ENCODE measurements around the gene TOMM22. TPM values are rescaled to one million over a fixed set of nuclear protein-coding genes. Genes with fewer than 3 reads are reported as not detected.

Gene TOMM22
- total RNA-seq = 10 to 100 TPM; 25.7 to 36.8 (median 32.2) TPM

- Histone ChIP-seq H3K27me3 (no peaks in the 10 kb centered on the region), H3K36me3 (peaks cover 26 to 37% (median 37%) of the 10 kb centered on the region in 4 donors), H3K4me1 (peaks cover 18 to 22% (median 20%) of the 10 kb centered on the region in 4 donors), H3K27ac (replicated peaks in 1 of 4) (peak within 1 kb of the TSS; percentile 73 to 80 (median 78)), H3K4me3 (peak within 1 kb of the TSS; percentile 85 to 99 (median 97)), H3K9me3 (no peaks in the 10 kb centered on the region)
- intact Hi-C loops (cut with DNase I) = no loop called here
- DNase-seq (ENCODE audit: extremely low spot score) = peak; percentile 96
- WGBS = under 1% methylated on average over 9 of the region's 60 CpGs
- no peak for TF ChIP-seq POLR2A (IDR thresholded peaks at IDR 0.05; ENCODE audit: low read depth)
- TF ChIP-seq, protein P1, sequence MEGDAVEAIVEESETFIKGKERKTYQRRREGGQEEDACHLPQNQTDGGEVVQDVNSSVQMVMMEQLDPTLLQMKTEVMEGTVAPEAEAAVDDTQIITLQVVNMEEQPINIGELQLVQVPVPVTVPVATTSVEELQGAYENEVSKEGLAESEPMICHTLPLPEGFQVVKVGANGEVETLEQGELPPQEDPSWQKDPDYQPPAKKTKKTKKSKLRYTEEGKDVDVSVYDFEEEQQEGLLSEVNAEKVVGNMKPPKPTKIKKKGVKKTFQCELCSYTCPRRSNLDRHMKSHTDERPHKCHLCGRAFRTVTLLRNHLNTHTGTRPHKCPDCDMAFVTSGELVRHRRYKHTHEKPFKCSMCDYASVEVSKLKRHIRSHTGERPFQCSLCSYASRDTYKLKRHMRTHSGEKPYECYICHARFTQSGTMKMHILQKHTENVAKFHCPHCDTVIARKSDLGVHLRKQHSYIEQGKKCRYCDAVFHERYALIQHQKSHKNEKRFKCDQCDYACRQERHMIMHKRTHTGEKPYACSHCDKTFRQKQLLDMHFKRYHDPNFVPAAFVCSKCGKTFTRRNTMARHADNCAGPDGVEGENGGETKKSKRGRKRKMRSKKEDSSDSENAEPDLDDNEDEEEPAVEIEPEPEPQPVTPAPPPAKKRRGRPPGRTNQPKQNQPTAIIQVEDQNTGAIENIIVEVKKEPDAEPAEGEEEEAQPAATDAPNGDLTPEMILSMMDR (IDR thresholded peaks at IDR 0.05) = peak; percentile 59 to 85 (median 84)
- TF ChIP-seq POLR2AphosphoS5 (IDR thresholded peaks at IDR 0.05) = peak; percentile 80 to 97
- no peak for TF ChIP-seq EP300 (IDR thresholded peaks at IDR 0.05)
These were observed at the start of gene TOMM22 for GRCh38 chr22:38681582-38682335. TSS of gene TOMM22 (plus strand) at chr22:38681957. CDS start at chr22:38681979, 22 bp downstream.

DNA sequence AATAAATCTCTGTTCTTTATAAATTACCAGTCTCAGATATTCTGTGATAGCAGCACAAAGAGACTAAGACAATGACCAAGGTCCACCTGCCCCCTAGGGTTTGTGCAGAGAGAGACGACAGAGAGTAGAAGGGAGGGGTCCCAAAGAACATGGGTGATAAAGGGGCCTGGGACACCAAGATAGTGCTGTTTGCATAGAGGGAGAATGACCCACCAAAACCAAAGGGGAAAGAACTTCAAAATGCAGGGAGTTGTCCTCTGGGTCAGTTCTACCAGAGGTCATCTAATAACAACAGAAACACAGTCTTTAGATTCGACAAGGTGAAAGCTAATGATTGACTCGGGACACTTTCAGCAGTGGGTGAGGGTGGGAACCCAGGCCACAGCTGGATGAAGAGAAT, 49.2 kb upstream of the TOMM22 start:
- H3K27me3 ChIP-seq = no peaks in the 10 kb centered on the region
- peaks cover 0 to 10% (median 3%) of the 10 kb centered on the region in 4 donors for H3K36me3 ChIP-seq
- H3K9me3 ChIP-seq = no peaks in the 10 kb centered on the region
- no peak overlapping the region for H3K27ac ChIP-seq (replicated peaks in 1 of 4)
- WGBS = 83% methylated on average over 3 of the region's 3 CpGs
- H3K4me1 ChIP-seq = no peaks in the 10 kb centered on the region
- no peak overlapping the region for H3K4me3 ChIP-seq
- no peak for TF ChIP-seq EP300 (IDR thresholded peaks at IDR 0.05)
- TF ChIP-seq, protein P1 (IDR thresholded peaks at IDR 0.05) = no peak
- TF ChIP-seq POLR2AphosphoS5 (IDR thresholded peaks at IDR 0.05) = no peak
- TF ChIP-seq POLR2A (IDR thresholded peaks at IDR 0.05; ENCODE audit: low read depth) = no peak
- DNase-seq (ENCODE audit: extremely low spot score) = no peak
- intact Hi-C loops (cut with DNase I) = no loop called here

DNA sequence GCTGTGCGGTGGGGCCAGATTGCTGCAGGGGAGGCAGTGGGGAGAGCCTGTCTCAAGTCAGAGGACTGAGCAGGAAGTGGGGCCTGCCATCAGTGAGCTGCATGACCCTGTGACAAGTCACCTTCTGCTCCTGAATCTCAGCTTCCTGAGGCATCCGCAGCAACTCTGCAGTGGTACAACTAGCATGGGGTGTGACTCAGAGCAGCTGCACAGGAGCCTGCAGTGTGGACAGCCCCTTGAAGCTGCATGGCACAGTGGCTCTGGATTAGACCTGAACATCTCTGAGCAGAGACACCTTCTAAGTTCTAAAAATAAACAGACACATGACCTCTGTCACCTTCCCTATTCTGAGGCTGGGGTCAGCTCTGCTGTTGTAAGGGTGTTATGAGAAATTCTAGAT, 43.5 kb upstream of the TOMM22 start:
- Histone ChIP-seq H3K27me3 (no peaks in the 10 kb centered on the region), H3K36me3 (peaks cover 0 to 10% (median 5%) of the 10 kb centered on the region in 4 donors), H3K4me1 (no peaks in the 10 kb centered on the region), H3K27ac (replicated peaks in 1 of 4) (no peak overlapping the region), H3K9me3 (no peaks in the 10 kb centered on the region), H3K4me3 (no peak overlapping the region)
- WGBS = 60% methylated on average over 2 of the region's 2 CpGs
- intact Hi-C loops (cut with DNase I) = no loop called here
- DNase-seq (ENCODE audit: extremely low spot score) = no peak
- TF ChIP-seq EP300 (IDR thresholded peaks at IDR 0.05) (no peak), POLR2A (IDR thresholded peaks at IDR 0.05; ENCODE audit: low read depth) (no peak), POLR2AphosphoS5 (IDR thresholded peaks at IDR 0.05) (no peak)
- TF ChIP-seq, protein P1 (IDR thresholded peaks at IDR 0.05) = no peak

DNA sequence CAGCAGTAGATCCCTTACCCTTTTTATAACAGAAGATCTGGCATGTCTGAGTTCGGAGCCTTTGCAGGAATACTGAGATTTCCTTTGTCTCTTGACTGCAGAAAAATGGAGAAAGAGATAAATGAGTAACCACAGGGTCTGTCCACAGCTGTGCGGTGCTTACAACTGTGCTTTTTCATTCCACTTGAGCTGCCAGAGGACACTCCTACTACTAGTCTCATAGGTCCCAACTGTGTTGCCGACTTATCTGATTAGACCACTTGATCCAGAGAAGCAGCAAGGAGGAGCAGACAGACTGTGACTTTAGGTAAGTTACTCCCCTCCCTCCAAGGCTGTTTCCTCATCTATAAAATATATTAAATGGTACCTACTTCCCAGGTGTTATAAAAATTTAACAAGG, 43.0 kb upstream of the TOMM22 start:
- H3K27me3 ChIP-seq = no peaks in the 10 kb centered on the region
- no peaks in the 10 kb centered on the region for H3K4me1 ChIP-seq
- peaks cover 0 to 10% (median 5%) of the 10 kb centered on the region in 4 donors for H3K36me3 ChIP-seq
- DNase-seq (ENCODE audit: extremely low spot score) = no peak
- no peaks in the 10 kb centered on the region for H3K9me3 ChIP-seq
- WGBS = 47% methylated on average over 3 of the region's 3 CpGs
- no peak overlapping the region for H3K27ac ChIP-seq (replicated peaks in 1 of 4)
- no peak overlapping the region for H3K4me3 ChIP-seq
- TF ChIP-seq POLR2A (IDR thresholded peaks at IDR 0.05; ENCODE audit: low read depth) = no peak
- TF ChIP-seq POLR2AphosphoS5 (IDR thresholded peaks at IDR 0.05) = no peak
- no peak for TF ChIP-seq EP300 (IDR thresholded peaks at IDR 0.05)
- TF ChIP-seq, protein P1 (IDR thresholded peaks at IDR 0.05) = no peak
- intact Hi-C loops (cut with DNase I) = no loop called here

All from esophagus muscularis mucosa (tissue), 4 donors.